GM12875 (cell line): ENCODE data around the gene MYO5C.

Source experiments
- H3K4me3 ChIP-seq: one replicate; pipeline ENCODE4 v1.5.1; 2011; ENCODE audit warnings: low read depth, low read length, control low read depth
- TF ChIP-seq, protein P1 (sequence below): IDR thresholded peaks from 2 replicates; pipeline ENCODE4 v1.5.1; 2011; ENCODE audit warnings: low read depth, mild to moderate bottlenecking, control low read depth, inconsistent platforms, low read length, moderate library complexity, borderline replicate concordance; ENCODE audit not compliant: insufficient read depth

MYO5C gene

DNA sequence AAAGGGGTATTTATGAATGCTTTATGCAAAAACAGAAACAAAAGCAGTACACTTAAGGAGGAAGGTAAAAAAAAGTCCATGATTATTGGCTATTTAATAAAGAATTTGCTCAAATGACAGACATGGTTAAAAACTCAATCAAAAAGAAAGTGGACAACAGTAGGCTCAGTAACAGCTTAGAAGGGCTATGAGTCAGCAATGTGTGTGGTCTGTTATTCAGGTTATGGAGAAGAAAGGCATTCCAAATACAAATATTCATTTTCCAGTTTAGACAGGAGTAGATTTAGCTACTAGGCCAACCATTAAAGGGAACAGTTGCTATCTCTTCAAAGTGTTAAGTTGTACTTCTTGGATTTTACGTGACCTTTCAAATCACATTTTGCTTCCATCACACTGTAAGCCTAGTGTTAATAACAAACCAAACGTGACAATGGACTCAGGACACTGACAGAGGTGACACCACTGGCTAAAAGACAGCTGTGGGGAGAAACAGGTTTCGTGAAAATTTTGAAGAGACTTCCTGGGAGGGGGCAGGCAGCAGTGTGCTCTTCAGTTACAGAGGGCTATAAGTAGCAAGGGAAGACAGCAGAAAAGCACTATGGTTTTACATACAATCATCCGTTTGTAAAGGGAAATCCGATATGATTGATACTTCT is 41.7 kb upstream of the MYO5C start:
- TF ChIP-seq, protein P1, sequence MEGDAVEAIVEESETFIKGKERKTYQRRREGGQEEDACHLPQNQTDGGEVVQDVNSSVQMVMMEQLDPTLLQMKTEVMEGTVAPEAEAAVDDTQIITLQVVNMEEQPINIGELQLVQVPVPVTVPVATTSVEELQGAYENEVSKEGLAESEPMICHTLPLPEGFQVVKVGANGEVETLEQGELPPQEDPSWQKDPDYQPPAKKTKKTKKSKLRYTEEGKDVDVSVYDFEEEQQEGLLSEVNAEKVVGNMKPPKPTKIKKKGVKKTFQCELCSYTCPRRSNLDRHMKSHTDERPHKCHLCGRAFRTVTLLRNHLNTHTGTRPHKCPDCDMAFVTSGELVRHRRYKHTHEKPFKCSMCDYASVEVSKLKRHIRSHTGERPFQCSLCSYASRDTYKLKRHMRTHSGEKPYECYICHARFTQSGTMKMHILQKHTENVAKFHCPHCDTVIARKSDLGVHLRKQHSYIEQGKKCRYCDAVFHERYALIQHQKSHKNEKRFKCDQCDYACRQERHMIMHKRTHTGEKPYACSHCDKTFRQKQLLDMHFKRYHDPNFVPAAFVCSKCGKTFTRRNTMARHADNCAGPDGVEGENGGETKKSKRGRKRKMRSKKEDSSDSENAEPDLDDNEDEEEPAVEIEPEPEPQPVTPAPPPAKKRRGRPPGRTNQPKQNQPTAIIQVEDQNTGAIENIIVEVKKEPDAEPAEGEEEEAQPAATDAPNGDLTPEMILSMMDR = no peak
- H3K4me3 ChIP-seq = no peak overlapping the region

DNA sequence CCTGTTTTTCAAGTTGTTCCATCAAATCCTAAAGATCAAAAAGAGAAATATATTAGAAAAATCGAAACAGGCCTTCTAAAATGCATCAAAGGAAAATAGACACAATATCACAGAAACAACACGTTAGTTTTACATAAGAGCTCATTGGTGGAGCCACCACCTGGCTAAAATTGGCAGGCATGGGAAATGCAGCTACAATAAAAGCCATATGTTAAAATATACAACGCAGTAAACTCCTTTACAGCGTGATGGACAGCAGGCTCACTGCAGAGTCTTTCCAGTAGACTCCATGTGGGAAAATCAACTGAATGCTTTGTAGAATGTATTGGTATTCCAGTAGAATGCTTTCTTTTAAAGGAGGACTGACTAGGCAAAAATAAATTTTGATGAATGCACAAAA is 40.9 kb upstream of the MYO5C start:
- TF ChIP-seq, protein P1 = no peak

DNA sequence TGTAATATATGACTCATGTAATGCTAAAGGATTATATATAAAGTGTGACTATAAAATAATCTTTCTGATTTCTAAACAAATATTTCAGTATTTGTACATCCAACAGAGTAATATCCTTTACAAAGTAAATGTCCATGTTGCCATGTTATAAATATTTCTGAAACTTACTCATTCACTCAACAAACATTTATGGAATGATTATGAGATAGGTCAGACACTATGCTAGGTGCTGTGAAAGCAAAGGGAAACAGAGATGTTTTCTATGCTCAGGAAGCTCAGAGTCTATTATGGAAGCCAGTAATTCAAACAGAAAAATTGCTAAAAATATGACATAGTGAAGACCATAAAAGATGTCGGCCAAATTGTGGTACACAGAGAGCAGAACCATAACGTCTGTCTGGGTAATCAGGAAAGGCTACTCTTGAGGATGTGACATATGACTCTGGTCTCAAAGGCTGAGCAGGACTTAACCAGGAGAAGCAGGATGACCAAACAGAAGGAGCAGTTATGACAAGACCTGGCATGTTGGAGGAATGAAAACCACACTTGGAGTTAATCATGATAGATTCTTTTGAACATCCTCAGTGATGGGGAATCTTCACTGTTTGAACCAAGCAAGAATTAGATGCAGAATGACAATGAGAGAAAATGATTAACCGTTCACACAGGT is 39.0 kb upstream of the MYO5C start:
- TF ChIP-seq, protein P1 = no peak

More for the DNA sequence above, 40.9 kb upstream of the MYO5C start:
- H3K4me3 ChIP-seq = no peak overlapping the region

GRCh38 chr15:52331490-52332240 is 36.1 kb upstream of the MYO5C start:
- H3K4me3 ChIP-seq = no peak overlapping the region
- TF ChIP-seq, protein P1 = peak; percentile 51

More for the DNA sequence above, 39.0 kb upstream of the MYO5C start:
- H3K4me3 ChIP-seq = no peak overlapping the region

- TF ChIP-seq, protein P1 = no peak
- no peak overlapping the region for H3K4me3 ChIP-seq
Measured at GRCh38 chr15:52329987-52330386, 34.4 kb upstream of the MYO5C start.

- TF ChIP-seq, protein P1 = no peak
- H3K4me3 ChIP-seq = no peak overlapping the region
Measured at GRCh38 chr15:52329150-52329549, 33.5 kb upstream of the MYO5C start.
